IMR-90 (cell line): ENCODE measurements around the gene SPEG. TPM values are rescaled to one million over a fixed set of nuclear protein-coding genes. Genes with fewer than 3 reads are reported as not detected.

ENCODE experiments used
- ATAC-seq: fragments of 200-7000 bp; cut with Tn5 transposase; 2 replicates; pipeline ENCODE4 v1.9.1; 2020; ENCODE audit warnings: low read depth, mild to moderate bottlenecking, moderate library complexity
- BruUV-seq: library from RNA; stranded (reverse); fragments of 400-500 nt; replicated peaks from 2 replicates; lab custom pipeline; 2021; lab: Mats Ljungman, UMichigan
- CTCF ChIA-PET: fragments of 300-600 bp; formaldehyde crosslinking; extraction: SDS; loops from one replicate; lab custom pipeline; 2021; ENCODE audit warnings: antibody characterized with exemption; lab: Yijun Ruan, JAX
- POLR2A ChIA-PET: fragments of 300-600 bp; sonication (Branson Sonifier 250); formaldehyde crosslinking; loops from one replicate; lab custom pipeline; 2022; ENCODE audit warnings: antibody characterized with exemption; ENCODE audit not compliant: unreplicated experiment; lab: Charles Lee
- DNase-seq: peaks from one replicate; pipeline ENCODE4 v3.0.0; 2013
- H2AFZ ChIP-seq: replicated peaks from 2 replicates; pipeline ENCODE3; 2013; ENCODE audit warnings: low read length, mild to moderate bottlenecking; ENCODE audit not compliant: poor library complexity
- H2AK5ac ChIP-seq: 2 replicates; pipeline ENCODE4 v1.6.1; 2013; ENCODE audit warnings: low read depth, low read length, inconsistent platforms
- H2AK9ac ChIP-seq: replicated peaks from 2 replicates; pipeline ENCODE3; 2013; ENCODE audit warnings: mild to moderate bottlenecking, low read depth, low read length, moderate library complexity; ENCODE audit not compliant: poor library complexity
- H2BK120ac ChIP-seq: 2 replicates; pipeline ENCODE4 v1.6.1; 2013; ENCODE audit warnings: low read depth, low read length, inconsistent platforms
- H2BK15ac ChIP-seq: 3 replicates; pipeline ENCODE4 v1.6.1; 2013; ENCODE audit warnings: low read depth, low read length, inconsistent platforms
- H2BK20ac ChIP-seq: 2 replicates; pipeline ENCODE4 v1.6.1; 2013; ENCODE audit warnings: low read depth, mild to moderate bottlenecking, inconsistent platforms, low read length, moderate library complexity
- H2BK5ac ChIP-seq: 2 replicates; pipeline ENCODE4 v1.6.1; 2013; ENCODE audit warnings: mild to moderate bottlenecking, low read depth, low read length, inconsistent platforms; ENCODE audit not compliant: poor library complexity, severe bottlenecking
- H3K14ac ChIP-seq: replicated peaks from 2 replicates; pipeline ENCODE4 v1.6.1; 2013; ENCODE audit warnings: low read depth, low read length, inconsistent platforms
- H3K18ac ChIP-seq: 2 replicates; pipeline ENCODE4 v1.6.1; 2013; ENCODE audit warnings: low read depth, low read length, control low read depth
- H3K23ac ChIP-seq: 2 replicates; pipeline ENCODE4 v1.6.1; 2013; ENCODE audit warnings: low read depth, low read length, inconsistent platforms
- H3K27ac ChIP-seq: 2 replicates; pipeline ENCODE4 v1.5.1; 2013; ENCODE audit warnings: mild to moderate bottlenecking, control low read depth, low read length; ENCODE audit not compliant: insufficient read depth
- H3K27me3 ChIP-seq: 2 replicates; pipeline ENCODE4 v1.6.1; 2013; ENCODE audit warnings: low read length; ENCODE audit not compliant: control insufficient read depth, insufficient read depth
- H3K36me3 ChIP-seq: 2 replicates; pipeline ENCODE4 v1.6.1; 2013; ENCODE audit warnings: low read length, mixed read lengths; ENCODE audit not compliant: control insufficient read depth, insufficient read depth
- H3K4ac ChIP-seq: 2 replicates; pipeline ENCODE4 v1.6.1; 2013; ENCODE audit warnings: low read depth, low read length, inconsistent platforms
- H3K4me1 ChIP-seq: 2 replicates; pipeline ENCODE4 v1.6.1; 2013; ENCODE audit warnings: low read length, mixed read lengths; ENCODE audit not compliant: control insufficient read depth, insufficient read depth
- H3K4me2 ChIP-seq: 2 replicates; pipeline ENCODE4 v1.6.1; 2013; ENCODE audit warnings: low read depth, mild to moderate bottlenecking, control low read depth, low read length, moderate library complexity
- H3K4me3 ChIP-seq: 2 replicates; pipeline ENCODE4 v1.5.1; 2013; ENCODE audit warnings: low read depth, mild to moderate bottlenecking, control low read depth, low read length, moderate library complexity; ENCODE audit not compliant: insufficient read depth
- H3K56ac ChIP-seq: 2 replicates; pipeline ENCODE4 v1.6.1; 2013; ENCODE audit warnings: low read length, inconsistent platforms; ENCODE audit not compliant: insufficient read depth; ENCODE audit errors: extremely low read depth
- H3K79me1 ChIP-seq, 2 experiments: 2 replicates each; pipeline ENCODE4 v1.6.1; 2013; ENCODE audit warnings: low read length in 2 of 2, inconsistent platforms in 1 of 2, low read depth in 1 of 2
- H3K9ac ChIP-seq: 2 replicates; pipeline ENCODE4 v1.6.1; 2013; ENCODE audit warnings: low read depth, low read length, control low read depth
- H3K9me1 ChIP-seq: 2 replicates; pipeline ENCODE4 v1.6.1; 2013; ENCODE audit warnings: low read length, inconsistent platforms; ENCODE audit not compliant: insufficient read depth
- H3K9me3 ChIP-seq: 2 replicates; pipeline ENCODE4 v1.6.1; 2013; ENCODE audit warnings: low read length; ENCODE audit not compliant: control insufficient read depth, insufficient read depth
- H4K20me1 ChIP-seq: 2 replicates; pipeline ENCODE4 v1.6.1; 2013; ENCODE audit warnings: low read length, inconsistent platforms; ENCODE audit not compliant: insufficient read depth
- H4K5ac ChIP-seq: 2 replicates; pipeline ENCODE4 v1.6.1; 2013; ENCODE audit warnings: mild to moderate bottlenecking, low read depth, low read length, control low read depth
- H4K8ac ChIP-seq, 2 experiments: 2 replicates each; pipeline ENCODE4 v1.6.1; 2013; ENCODE audit warnings: low read depth in 2 of 2, low read length in 2 of 2, control low read depth in 1 of 2, inconsistent platforms in 1 of 2
- H4K91ac ChIP-seq: 2 replicates; pipeline ENCODE4 v1.6.1; 2013; ENCODE audit warnings: low read depth, low read length, inconsistent platforms; ENCODE audit not compliant: insufficient read depth
- CTCF ChIP-seq: conservative IDR thresholded peaks from 2 replicates; pipeline ENCODE4 v1.5.1; 2012; ENCODE audit warnings: mild to moderate bottlenecking, low read depth, low read length, improper control_type of control experiment
- FOS ChIP-seq: fragments of 150-350 bp; IDR thresholded peaks from 2 replicates; pipeline ENCODE4 v1.6.1; 2016; ENCODE audit warnings: low read depth, low read length
- MAFK ChIP-seq: IDR thresholded peaks from 2 replicates; pipeline ENCODE4 v1.6.1; 2012; ENCODE audit warnings: low read depth, low read length, improper control_type of control experiment
- MAZ ChIP-seq: IDR thresholded peaks from 2 replicates; pipeline ENCODE4 v1.6.1; 2012; ENCODE audit warnings: low read depth, mild to moderate bottlenecking, low read length, improper control_type of control experiment, moderate library complexity, borderline replicate concordance
- NFE2L2 ChIP-seq: fragments of 150-350 bp; IDR thresholded peaks from 2 replicates; pipeline ENCODE4 v1.6.1; 2016; ENCODE audit warnings: low read depth, mild to moderate bottlenecking, low read length
- POLR2A ChIP-seq: IDR thresholded peaks from 2 replicates; pipeline ENCODE4 v1.6.1; 2012; ENCODE audit warnings: mild to moderate bottlenecking, low read depth, low read length
- RAD21 ChIP-seq: IDR thresholded peaks from 2 replicates; pipeline ENCODE4 v1.6.1; 2012; ENCODE audit warnings: low read length, improper control_type of control experiment
- SMC3 ChIP-seq: fragments of 150-350 bp; IDR thresholded peaks from 2 replicates; pipeline ENCODE4 v1.6.1; 2016; ENCODE audit warnings: low read depth, mild to moderate bottlenecking, antibody characterized with exemption, low read length, moderate library complexity
- WGBS, 2 experiments: methylation state at CpG; one replicate each; pipeline versions ENCODE4 v1.1.5 to v1.1.7; 2013; ENCODE audit warnings: missing lambda C conversion rate in 2 of 2; ENCODE audit not compliant: insufficient read length in 1 of 2; ENCODE audit errors: extremely low coverage in 2 of 2; 5-methylcytosine and 5-hydroxymethylcytosine counted together
- dilution Hi-C: fragments of 300-500 bp; cut with HindIII; formaldehyde crosslinking; loops from one replicate; pipeline ENCODE4 v1.14.3; 2018; ENCODE audit warnings: low sequenced_read_pairs; ENCODE audit not compliant: unreplicated experiment
- in situ Hi-C: fragments of 300-500 bp; cut with MboI; formaldehyde crosslinking; loops from 3 replicates; pipeline ENCODE4 v1.14.3; 2019; ENCODE audit warnings: low sequenced_read_pairs, inconsistent platforms, mixed read lengths
- intact Hi-C: fragments of 100-400 bp; cut with micrococcal nuclease; formaldehyde crosslinking; loops from 2 replicates; pipeline ENCODE4 v1.10.0; 2022
- polyA plus RNA-seq, 3 experiments: library from polyadenylated mRNA; depleted of rRNA; stranded (reverse); fragments of >200 nt; gene quantifications; 2 replicates each; pipeline ENCODE4 v1.2.3, GENCODE V29; 2012; ENCODE audit warnings: low replicate concordance in 1 of 3
- total RNA-seq: library from RNA; depleted of rRNA; stranded (reverse); fragments of >200 nt; gene quantifications from 2 replicates; pipeline ENCODE4 v1.2.3, GENCODE V29; 2012

Gene SPEG
- total and polyA plus RNA-seq, 2 of the 4 experiments (the other 2 are of a cell fraction) = 6.8 to 81.6 TPM

- H3K9me1 ChIP-seq = no peaks in the 10 kb centered on the region
- ChIA-PET POLR2A (no interaction called here), CTCF (interaction anchor here (0.6 to 2.9 kb wide), 7 partner anchors 9 to 119 kb away, joined by 3 to 17 read pairs (median 9); a partner anchor contains a TSS)
- H3K27me3 ChIP-seq = peaks cover 33% of the 10 kb centered on the region
- H2BK5ac ChIP-seq = peak overlapping the region; percentile 43
- H3K79me1 ChIP-seq = no peaks in the 10 kb centered on the region
- H4K91ac ChIP-seq = peak overlapping the region; percentile 57; the same call in 1 of the 2 replicates
- H4K20me1 ChIP-seq = no peaks in the 10 kb centered on the region; the same call in 1 of the 2 replicates
- no peak for TF ChIP-seq NFE2L2
- peak; percentile 58 for TF ChIP-seq RAD21
- TF ChIP-seq FOS = no peak
- TF ChIP-seq SMC3 = peak; percentile 56
- TF ChIP-seq MAFK = no peak
- peak; percentile 94; the same call in 1 of the 2 replicates for TF ChIP-seq MAZ
- no peak for TF ChIP-seq POLR2A
- peak; percentile 70 for TF ChIP-seq CTCF
- peak overlapping the region; percentile 22 to 55; a peak in 3 of 4 replicates for H4K8ac ChIP-seq
- H3K18ac ChIP-seq = no peak overlapping the region
- in situ Hi-C loops = no loop called here
- H2BK20ac ChIP-seq = 0 out of 2 replicates have a peak overlapping the region, but pooled peaks have one; percentile 14
- peak overlapping the region; percentile 26 for H3K27ac ChIP-seq
- peak; percentile 37 for DNase-seq
- no peak overlapping the region for H3K4me3 ChIP-seq
- H3K56ac ChIP-seq = no peak overlapping the region
- BruUV-seq = no TSS peak
- H3K9me3 ChIP-seq = no peaks in the 10 kb centered on the region
- no peak overlapping the region for H3K4me2 ChIP-seq
- peak overlapping the region; percentile 88 for H2AFZ ChIP-seq
- H2AK5ac ChIP-seq = 0 out of 2 replicates have a peak overlapping the region, but pooled peaks have one; percentile 2
- H3K14ac ChIP-seq = peak overlapping the region; percentile 59; the same call in 1 of the 2 replicates
- intact Hi-C loops = loop anchor here (1.0 to 5.0 kb wide), 3 partner anchors 23 to 118 kb away; partner anchors contain the start of gene GMPPA
- H2BK120ac ChIP-seq = peak overlapping the region; percentile 71
- peak overlapping the region; percentile 76 for H3K4ac ChIP-seq
- ATAC-seq = peak; percentile 78
- H2BK15ac ChIP-seq = peak overlapping the region; percentile 15; the same call in 2 of the 3 replicates
- no peak overlapping the region for H3K23ac ChIP-seq
- peak overlapping the region; percentile 36; the same call in 1 of the 2 replicates for H3K9ac ChIP-seq
- 40% methylated on average over 3 of the region's 14 CpGs; no CpG with 5 or more reads in 1 of the 2 experiments for WGBS, 2 experiments
- H2AK9ac ChIP-seq = peak overlapping the region; percentile 87
- no peak overlapping the region; the same call in 1 of the 2 replicates for H4K5ac ChIP-seq
- dilution Hi-C loops = no loop called here
- H3K36me3 ChIP-seq = no peaks in the 10 kb centered on the region
- peaks cover 16% of the 10 kb centered on the region for H3K4me1 ChIP-seq
Observed at GRCh38 chr2:219521066-219521880, 86.6 kb downstream of the SPEG start.
